GM12873 (cell line): ENCODE measurements around the gene CD80.

Experiments used
- CTCF ChIP-seq: IDR thresholded peaks from 2 replicates; pipeline ENCODE4 v1.5.1; 2012; ENCODE audit warnings: low read depth, mild to moderate bottlenecking, moderate library complexity, low read length, control low read depth; ENCODE audit not compliant: insufficient read depth; ENCODE audit errors: missing control alignments

CD80 gene

DNA sequence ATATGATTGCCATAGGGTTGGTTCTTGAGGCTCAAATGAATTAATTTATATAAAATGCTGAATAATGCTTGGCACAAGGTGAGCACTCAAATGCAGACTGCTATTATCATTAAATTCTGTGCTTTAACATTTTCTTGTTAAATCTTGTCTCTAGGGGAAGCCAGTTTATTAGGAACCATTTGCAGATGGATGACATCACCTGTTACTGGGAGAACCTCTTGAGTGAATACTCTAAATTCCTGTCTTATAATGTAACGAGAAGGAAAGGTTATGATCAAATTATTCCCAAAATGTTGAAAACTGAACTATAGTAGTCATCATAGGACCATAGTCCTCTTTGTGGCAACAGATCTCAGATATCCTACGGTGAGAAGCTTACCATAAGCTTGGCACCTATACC lies 67.3 kb downstream of the CD80 start:
- no peak for TF ChIP-seq CTCF

DNA sequence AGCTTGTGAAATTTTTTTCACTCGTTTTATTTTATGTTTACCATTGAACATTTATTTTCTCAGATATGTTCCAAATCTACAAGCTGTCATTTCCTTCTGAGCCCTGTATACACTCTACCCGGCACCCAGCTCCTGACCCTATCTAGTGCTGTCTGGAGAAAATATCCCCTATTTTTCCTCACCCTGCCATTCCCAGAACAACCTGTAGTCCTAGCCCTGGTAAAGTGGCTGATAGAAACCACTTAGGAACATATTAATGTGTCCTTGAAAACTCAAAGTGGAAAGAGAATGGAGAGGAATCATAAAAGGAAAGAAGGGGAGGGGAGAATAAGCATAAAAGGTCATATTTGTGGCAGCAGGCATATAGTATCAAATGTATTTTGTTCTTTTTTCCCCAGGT lies 69.3 kb downstream of the CD80 start:
- peak; percentile 5 for TF ChIP-seq CTCF

DNA sequence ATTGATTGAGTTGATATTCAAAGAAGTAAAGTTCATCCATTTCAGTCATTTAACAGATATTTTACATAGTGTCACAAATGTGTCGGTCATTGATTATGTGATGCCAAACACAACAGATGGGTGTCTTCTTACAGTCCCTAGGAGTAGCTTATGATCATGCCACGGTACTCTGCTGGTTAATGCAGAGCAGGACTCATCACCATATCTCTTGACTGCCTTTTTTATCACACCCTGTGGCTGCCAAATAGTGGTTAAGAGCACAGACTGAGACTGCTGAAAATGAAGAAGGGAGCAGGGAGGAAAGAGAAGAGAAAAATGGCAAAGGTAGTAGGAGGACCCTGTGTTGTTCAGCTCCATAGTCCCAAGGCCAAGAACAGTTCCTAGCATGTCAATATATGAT lies 73.9 kb downstream of the CD80 start:
- no peak for TF ChIP-seq CTCF

DNA sequence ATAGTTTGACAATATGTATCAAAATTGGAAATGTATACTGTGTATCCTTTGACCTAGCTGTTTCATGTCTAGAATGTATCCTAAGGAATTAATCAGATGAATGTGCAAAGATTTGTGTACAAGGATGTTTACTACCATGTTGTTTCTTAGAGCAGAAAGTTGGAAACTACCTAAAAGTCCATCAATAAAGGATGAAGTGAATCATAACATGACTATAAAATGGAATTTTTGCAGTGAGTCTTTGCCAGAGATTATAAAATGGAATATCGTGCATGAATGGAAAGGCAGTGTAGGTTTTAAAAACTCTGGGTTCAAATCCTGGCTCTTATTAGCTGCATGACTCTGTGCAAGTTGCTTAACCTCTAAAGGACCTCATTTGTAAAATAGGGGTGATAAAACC lies 76.3 kb downstream of the CD80 start:
- TF ChIP-seq CTCF: no peak

GRCh38 chr3:119481079-119481478 lies 78.3 kb downstream of the CD80 start:
- TF ChIP-seq CTCF: no peak
